SK-N-SH (cell line): ENCODE results near the gene IGSF9B. TPM values are rescaled to one million over a fixed set of nuclear protein-coding genes. Genes with fewer than 3 reads are reported as not detected.

Source experiments
- CTCF ChIA-PET: fragments of 300-600, 350-600 bp; formaldehyde crosslinking; extraction: SDS; loops from one replicate; lab custom pipeline; 2021; lab: Yijun Ruan, JAX
- POLR2A ChIA-PET: fragments of 350-600 bp; sonication (Branson Sonifier 250); formaldehyde crosslinking; extraction: SDS; loops from one replicate; lab custom pipeline; 2020; ENCODE audit warnings: antibody characterized with exemption, inconsistent platforms; lab: Yijun Ruan, JAX
- DNase-seq: peaks from one replicate; pipeline ENCODE4 v3.0.0; 2012
- H2AFZ ChIP-seq: fragments of 200-600 bp; sonication (generic); 2 replicates; pipeline ENCODE4 v1.8.1; 2016; ENCODE audit warnings: antibody characterized with exemption, mild to moderate bottlenecking, low read depth
- H3F3A ChIP-seq: fragments of 200-600 bp; sonication (generic); replicated peaks from 2 replicates; pipeline ENCODE3; 2016; ENCODE audit warnings: antibody characterized with exemption, mild to moderate bottlenecking; ENCODE audit not compliant: insufficient read depth
- H3K27ac ChIP-seq, 2 experiments: fragments of 200-500 bp in 1 of 2; fragments of 200-600 bp in 1 of 2; sonication (Bioruptor generic) in 1 of 2; sonication (generic), shearing (Covaris generic) in 1 of 2; 2 replicates each; pipeline versions ENCODE4 v1.5.1 to v1.6.1; 2014 to 2016; ENCODE audit warnings: low read depth in 2 of 2, inconsistent platforms in 1 of 2, low read length in 1 of 2, mild to moderate bottlenecking in 1 of 2, mixed read lengths in 1 of 2
- H3K27me3 ChIP-seq: fragments of 200-600 bp; sonication (generic), shearing (Covaris generic); 2 replicates; pipeline ENCODE4 v1.6.1; 2016; ENCODE audit warnings: mixed run types; ENCODE audit not compliant: insufficient read depth
- H3K36me3 ChIP-seq, 2 experiments: fragments of 200-500 bp in 1 of 2; fragments of 200-600 bp in 1 of 2; sonication (Bioruptor generic) in 1 of 2; sonication (generic) in 1 of 2; replicated peaks in 1 of 2; 2 replicates each; pipeline versions ENCODE3 to v1.5.1; 2014 to 2016; ENCODE audit warnings: low read length in 1 of 2, mild to moderate bottlenecking in 1 of 2; ENCODE audit not compliant: insufficient read depth in 2 of 2, control insufficient read depth in 1 of 2
- H3K4me1 ChIP-seq, 2 experiments: fragments of 200-500 bp in 1 of 2; fragments of 200-600 bp in 1 of 2; sonication (Bioruptor generic) in 1 of 2; sonication (generic), shearing (Covaris generic) in 1 of 2; 2 replicates each; pipeline versions ENCODE4 v1.5.1 to v1.6.1; 2014 to 2016; ENCODE audit warnings: low read depth in 1 of 2, low read length in 1 of 2, mixed run types in 1 of 2; ENCODE audit not compliant: insufficient read depth in 2 of 2, control insufficient read depth in 1 of 2
- H3K4me2 ChIP-seq: fragments of 200-600 bp; sonication (generic), shearing (Covaris generic); 2 replicates; pipeline ENCODE4 v1.6.1; 2017; ENCODE audit warnings: mixed run types
- H3K4me3 ChIP-seq, 2 experiments: fragments of 200-500 bp in 1 of 2; fragments of 200-600 bp in 1 of 2; sonication (Bioruptor generic) in 1 of 2; sonication (generic), shearing (Covaris generic) in 1 of 2; 2 replicates each; pipeline versions ENCODE4 v1.5.1 to v1.8.1; 2014 to 2016; ENCODE audit warnings: low read depth in 2 of 2, inconsistent platforms in 1 of 2, low read length in 1 of 2, mild to moderate bottlenecking in 1 of 2, mixed read lengths in 1 of 2, moderate library complexity in 1 of 2
- H3K79me2 ChIP-seq: fragments of 200-600 bp; sonication (generic); 2 replicates; pipeline ENCODE4 v1.8.1; 2017; ENCODE audit warnings: mild to moderate bottlenecking; ENCODE audit not compliant: insufficient read depth
- H3K9ac ChIP-seq: fragments of 200-600 bp; sonication (generic); 2 replicates; pipeline ENCODE4 v1.6.1; 2017; ENCODE audit warnings: mixed run types
- H3K9me2 ChIP-seq: fragments of 200-600 bp; sonication (generic); 2 replicates; pipeline ENCODE4 v1.6.1; 2017; ENCODE audit warnings: mixed run types
- H3K9me3 ChIP-seq: fragments of 200-600 bp; sonication (generic); 2 replicates; pipeline ENCODE4 v1.6.1; 2017; ENCODE audit warnings: mixed run types, mild to moderate bottlenecking, moderate library complexity
- H4K20me1 ChIP-seq: fragments of 200-600 bp; sonication (generic); 2 replicates; pipeline ENCODE4 v1.6.1; 2017; ENCODE audit warnings: mild to moderate bottlenecking, mixed run types; ENCODE audit not compliant: insufficient read depth
- CTCF ChIP-seq: fragments of 200-600 bp; sonication (generic); IDR thresholded peaks from 2 replicates; pipeline ENCODE4 v1.6.1; 2017; ENCODE audit warnings: antibody characterized with exemption, mild to moderate bottlenecking, moderate library complexity
- ELF1 ChIP-seq: IDR thresholded peaks from 2 replicates; pipeline ENCODE4 v1.4.0; 2012
- EP300 ChIP-seq, 2 experiments: IDR thresholded peaks; 2 replicates each; pipeline versions ENCODE4 v1.4.0 to v1.6.1; 2012; ENCODE audit warnings: borderline replicate concordance in 1 of 2, low read depth in 1 of 2, low read length in 1 of 2
- EZH2phosphoT487 ChIP-seq: fragments of 200-600 bp; sonication (generic); IDR thresholded peaks from 2 replicates; pipeline ENCODE4 v1.6.1; 2017; ENCODE audit warnings: low read depth, mixed run types, mild to moderate bottlenecking, antibody characterized with exemption, moderate library complexity, borderline replicate concordance
- FOXJ3 ChIP-seq: sonication (generic); formaldehyde crosslinking; IDR thresholded peaks from 2 replicates; pipeline ENCODE4 v1.5.1; 2020; ENCODE audit warnings: mild to moderate bottlenecking, missing genetic modification reagents
- GABPA ChIP-seq: IDR thresholded peaks from 2 replicates; pipeline ENCODE4 v1.4.0; 2012; ENCODE audit warnings: low read depth, mild to moderate bottlenecking
- MAX ChIP-seq: IDR thresholded peaks from 2 replicates; pipeline ENCODE4 v1.4.0; 2012; ENCODE audit warnings: low read depth
- MEF2A ChIP-seq: IDR thresholded peaks from 2 replicates; pipeline ENCODE4 v1.4.0; 2012; ENCODE audit warnings: low read depth, borderline replicate concordance
- NRF1 ChIP-seq: IDR thresholded peaks from 2 replicates; pipeline ENCODE4 v1.6.1; 2012; ENCODE audit warnings: low read depth, mild to moderate bottlenecking, low read length
- PBX3 ChIP-seq: IDR thresholded peaks from 2 replicates; pipeline ENCODE4; 2012
- POLR2AphosphoS5 ChIP-seq: IDR thresholded peaks from 2 replicates; pipeline ENCODE4 v1.6.1; 2012; ENCODE audit warnings: low read depth, low read length
- RAD21 ChIP-seq: IDR thresholded peaks from 2 replicates; pipeline ENCODE4 v1.6.1; 2012; ENCODE audit warnings: mild to moderate bottlenecking, low read length
- RCOR1 ChIP-seq: fragments of 150-350 bp; IDR thresholded peaks from 2 replicates; pipeline ENCODE4 v1.6.1; 2017; ENCODE audit warnings: antibody characterized with exemption, low read length
- REST ChIP-seq: IDR thresholded peaks from 2 replicates; pipeline ENCODE4 v1.6.1; 2012; ENCODE audit warnings: mild to moderate bottlenecking, low read depth, low read length, moderate library complexity
- RFX5 ChIP-seq: IDR thresholded peaks from 2 replicates; pipeline ENCODE4 v1.6.1; 2012; ENCODE audit warnings: mild to moderate bottlenecking, improper control_type of control experiment, low read length
- RXRA ChIP-seq: IDR thresholded peaks from 2 replicates; pipeline ENCODE4 v1.4.0; 2012; ENCODE audit warnings: low read depth, mild to moderate bottlenecking, borderline replicate concordance
- SMC3 ChIP-seq: IDR thresholded peaks from 2 replicates; pipeline ENCODE4 v1.6.1; 2012; ENCODE audit warnings: low read depth, low read length, improper control_type of control experiment
- TEAD4 ChIP-seq: IDR thresholded peaks from 2 replicates; pipeline ENCODE4 v1.4.0; 2012; ENCODE audit warnings: mild to moderate bottlenecking, borderline replicate concordance; ENCODE audit not compliant: insufficient read depth
- USF1 ChIP-seq: IDR thresholded peaks from 2 replicates; pipeline ENCODE4 v1.4.0; 2012; ENCODE audit warnings: low read depth, borderline replicate concordance
- ZBTB33 ChIP-seq: IDR thresholded peaks from 2 replicates; pipeline ENCODE4 v1.4.0; 2012; ENCODE audit warnings: low read depth, borderline replicate concordance
- WGBS: methylation state at CpG from one replicate; pipeline ENCODE4 v1.1.6; 2017; ENCODE audit warnings: low lambda C conversion rate; 5-methylcytosine and 5-hydroxymethylcytosine counted together
- polyA plus RNA-seq, 3 experiments: library from polyadenylated mRNA; depleted of rRNA; stranded (reverse); fragments of >200 nt; gene quantifications; 2 replicates each; pipeline ENCODE4 v1.2.3, GENCODE V29; 2012

Gene IGSF9B
- polyA plus RNA-seq, 1 of the 3 experiments (the other 2 are of a cell fraction), result 0.41 TPM

GRCh38 chr11:133896642-133897330, 60.0 kb downstream of the IGSF9B start:
- Histone ChIP-seq H3K27ac (no peak overlapping the region), H3F3A (no peaks in the 10 kb centered on the region), H3K79me2 (no peaks in the 10 kb centered on the region), H3K9me2 (no peaks in the 10 kb centered on the region), H3K9me3 (no peaks in the 10 kb centered on the region), H3K36me3 (no peaks in the 10 kb centered on the region), H3K27me3 (no peaks in the 10 kb centered on the region), H4K20me1 (no peaks in the 10 kb centered on the region), H2AFZ (no peak overlapping the region), H3K4me1 (no peaks in the 10 kb centered on the region), H3K4me3 (no peak overlapping the region), H3K9ac (no peak overlapping the region), H3K4me2 (no peak overlapping the region)
- DNase-seq, result no peak
- POLR2A ChIA-PET, result no interaction called here
- CTCF ChIA-PET, result interaction anchor here (0.6 to 1.1 kb wide), 2 partner anchors 14 to 31 kb away, joined by 3 read pairs; no protein-coding TSS in a partner anchor
- 56% methylated on average over 8 of the region's 10 CpGs for WGBS
- TF ChIP-seq SMC3, result no peak
- no peak for TF ChIP-seq ZBTB33
- no peak for TF ChIP-seq EZH2phosphoT487
- TF ChIP-seq RFX5, result no peak
- no peak for TF ChIP-seq MEF2A
- TF ChIP-seq MAX, result no peak
- TF ChIP-seq POLR2AphosphoS5, result no peak
- TF ChIP-seq RXRA, result no peak
- no peak for TF ChIP-seq EP300 (IDR thresholded peaks at IDR 0.05; ENCODE audit: borderline replicate concordance in 1 of 2, low read depth in 1 of 2, low read length in 1 of 2)
- no peak for TF ChIP-seq USF1
- no peak for TF ChIP-seq RAD21
- TF ChIP-seq NRF1, result no peak
- no peak for TF ChIP-seq ELF1
- TF ChIP-seq RCOR1, result no peak
- TF ChIP-seq TEAD4, result no peak
- TF ChIP-seq GABPA, result no peak
- no peak for TF ChIP-seq PBX3
- TF ChIP-seq CTCF, result no peak
- no peak for TF ChIP-seq REST
- TF ChIP-seq FOXJ3 (CRISPR knock-in tag), result no peak
